Neural cell (in vitro differentiated cells): ENCODE measurements around the gene TOR1A. TPM values are rescaled to one million over a fixed set of nuclear protein-coding genes. Genes with fewer than 3 reads are reported as not detected.

Source experiments
- H2AFZ ChIP-seq: fragments of 200-600, 300-800 bp; sonication (generic), shearing (Covaris generic); 2 replicates; pipeline ENCODE4 v1.6.0; 2014; ENCODE audit warnings: low read depth, mild to moderate bottlenecking, antibody characterized with exemption, low read length, moderate library complexity
- H3F3A ChIP-seq: fragments of 200-600 bp; shearing (Covaris generic); 2 replicates; pipeline ENCODE4 v1.6.1; 2016; ENCODE audit warnings: mild to moderate bottlenecking, moderate library complexity, mixed read lengths, antibody characterized with exemption, low read length; ENCODE audit not compliant: insufficient read depth, poor library complexity, severe bottlenecking
- H3K27ac ChIP-seq: fragments of 200-600, 300-800 bp; sonication (generic), shearing (Covaris generic); 2 replicates; pipeline ENCODE4 v1.5.1; 2014; ENCODE audit warnings: mild to moderate bottlenecking, low read length, moderate library complexity
- H3K27me3 ChIP-seq: fragments of 300-800, 200-600 bp; sonication (generic), shearing (Covaris generic); 2 replicates; pipeline ENCODE4 v1.6.0; 2014; ENCODE audit warnings: mild to moderate bottlenecking, low read depth, low read length, moderate library complexity; ENCODE audit not compliant: insufficient read depth
- H3K36me3 ChIP-seq: fragments of 300-800, 200-600 bp; sonication (generic), shearing (Covaris generic); 2 replicates; pipeline ENCODE4 v1.5.1; 2014; ENCODE audit warnings: mild to moderate bottlenecking, antibody characterized with exemption, low read length, moderate library complexity; ENCODE audit not compliant: insufficient read depth
- H3K4me2 ChIP-seq: fragments of 300-800, 200-600 bp; sonication (generic), shearing (Covaris generic); 2 replicates; pipeline ENCODE4 v1.6.0; 2014; ENCODE audit warnings: mild to moderate bottlenecking, low read length
- H3K4me3 ChIP-seq: fragments of 300-800, 200-600 bp; sonication (generic), shearing (Covaris generic); 2 replicates; pipeline ENCODE4 v1.5.1; 2014; ENCODE audit warnings: mild to moderate bottlenecking, low read length, moderate library complexity
- H3K79me2 ChIP-seq: fragments of 200-600 bp; shearing (Covaris generic); replicated peaks from 2 replicates; pipeline ENCODE4 v1.6.0; 2014; ENCODE audit warnings: mild to moderate bottlenecking, low read length, moderate library complexity; ENCODE audit not compliant: insufficient read depth
- H3K9ac ChIP-seq: fragments of 300-800, 200-600 bp; sonication (generic), shearing (Covaris generic); 2 replicates; pipeline ENCODE4 v1.6.1; 2016; ENCODE audit warnings: mild to moderate bottlenecking, low read length, mixed read lengths
- H3K9me2 ChIP-seq: fragments of 200-600 bp; shearing (Covaris generic); 2 replicates; pipeline ENCODE4 v1.6.1; 2016; ENCODE audit warnings: mild to moderate bottlenecking, low read length, mixed read lengths; ENCODE audit not compliant: insufficient read depth
- H3K9me3 ChIP-seq: fragments of 200-600, 300-800 bp; sonication (generic), shearing (Covaris generic); 2 replicates; pipeline ENCODE4 v1.6.1; 2016; ENCODE audit warnings: mild to moderate bottlenecking, mixed run types, low read length, moderate library complexity, mixed read lengths
- H4K20me1 ChIP-seq: fragments of 200-600 bp; shearing (Covaris generic); 2 replicates; pipeline ENCODE4 v1.6.1; 2016; ENCODE audit warnings: mild to moderate bottlenecking, mixed run types; ENCODE audit not compliant: insufficient read depth
- EP300 ChIP-seq: fragments of 450-650 bp; conservative IDR thresholded peaks from 2 replicates; pipeline ENCODE4 v1.6.1; 2014; ENCODE audit warnings: antibody characterized with exemption, mild to moderate bottlenecking, moderate library complexity; ENCODE audit not compliant: poor library complexity, severe bottlenecking
- EZH2 ChIP-seq: fragments of 200-600, 300-800 bp; shearing (Covaris generic), sonication (generic); IDR thresholded peaks from 2 replicates; pipeline ENCODE4 v1.6.1; 2014; ENCODE audit warnings: antibody characterized with exemption, low read length, borderline replicate concordance, mild to moderate bottlenecking; ENCODE audit not compliant: insufficient read depth, poor library complexity, severe bottlenecking
- MXI1 ChIP-seq: fragments of 450-650 bp; conservative IDR thresholded peaks from 2 replicates; pipeline ENCODE4 v1.6.1; 2014; ENCODE audit warnings: antibody characterized with exemption, mild to moderate bottlenecking; ENCODE audit not compliant: poor library complexity, severe bottlenecking
- POLR2AphosphoS5 ChIP-seq: IDR thresholded peaks from 2 replicates; pipeline ENCODE4 v1.6.1; 2012
- RAD21 ChIP-seq: fragments of 450-650 bp; conservative IDR thresholded peaks from 2 replicates; pipeline ENCODE4 v1.6.1; 2014; ENCODE audit warnings: antibody characterized with exemption, mild to moderate bottlenecking, moderate library complexity
- SMC3 ChIP-seq: fragments of 450-650 bp; conservative IDR thresholded peaks from 2 replicates; pipeline ENCODE4 v1.6.1; 2014; ENCODE audit warnings: antibody characterized with exemption, mild to moderate bottlenecking, moderate library complexity; ENCODE audit not compliant: poor library complexity
- TAF1 ChIP-seq: IDR thresholded peaks from 2 replicates; pipeline ENCODE4 v1.6.1; 2012; ENCODE audit warnings: low read depth
- polyA plus RNA-seq: library from polyadenylated mRNA; depleted of rRNA; stranded (reverse); fragments of >200 nt; gene quantifications from 2 replicates; pipeline ENCODE4 v1.2.3, GENCODE V29; 2014
- TF ChIP-seq, protein P1 (sequence below): IDR thresholded peaks from 2 replicates; pipeline ENCODE4 v1.6.1; 2012; ENCODE audit warnings: borderline replicate concordance
- TF ChIP-seq, protein P2 (sequence below): fragments of 450-650 bp; IDR thresholded peaks from 2 replicates; pipeline ENCODE4 v1.5.1; 2014; ENCODE audit warnings: antibody characterized with exemption, mild to moderate bottlenecking, moderate library complexity; ENCODE audit not compliant: poor library complexity, severe bottlenecking

TOR1A gene
- polyA plus RNA-seq, 1 donor from 2014 or later = 56.3 TPM

DNA sequence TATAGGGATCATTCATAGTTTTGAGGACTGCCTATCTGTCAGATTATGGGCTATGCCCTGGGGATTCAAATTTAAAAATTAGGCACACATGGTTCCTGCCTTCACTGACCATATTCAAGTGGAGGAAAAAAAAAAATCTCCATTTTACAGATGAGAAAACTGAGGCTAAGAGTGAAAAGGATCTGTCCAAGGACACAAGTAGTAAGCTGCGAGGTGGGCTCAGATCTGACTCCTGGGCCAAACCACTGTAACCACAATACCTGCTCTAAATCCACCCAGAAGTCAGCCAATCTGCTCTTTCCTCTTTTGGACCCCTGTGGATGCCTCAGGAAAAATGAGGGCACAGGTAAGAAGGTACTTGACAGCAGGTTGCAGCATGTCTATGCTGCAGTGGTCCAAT is 2.8 kb upstream of the TOR1A start:
- H3K27ac ChIP-seq = no peak overlapping the region
- peaks cover 9% of the 10 kb centered on the region for H3K79me2 ChIP-seq
- H3K36me3 ChIP-seq = no peaks in the 10 kb centered on the region
- no peak overlapping the region for H3K4me3 ChIP-seq
- H3K4me2 ChIP-seq = no peak overlapping the region
- H3K9ac ChIP-seq = no peak overlapping the region
- TF ChIP-seq, protein P1, sequence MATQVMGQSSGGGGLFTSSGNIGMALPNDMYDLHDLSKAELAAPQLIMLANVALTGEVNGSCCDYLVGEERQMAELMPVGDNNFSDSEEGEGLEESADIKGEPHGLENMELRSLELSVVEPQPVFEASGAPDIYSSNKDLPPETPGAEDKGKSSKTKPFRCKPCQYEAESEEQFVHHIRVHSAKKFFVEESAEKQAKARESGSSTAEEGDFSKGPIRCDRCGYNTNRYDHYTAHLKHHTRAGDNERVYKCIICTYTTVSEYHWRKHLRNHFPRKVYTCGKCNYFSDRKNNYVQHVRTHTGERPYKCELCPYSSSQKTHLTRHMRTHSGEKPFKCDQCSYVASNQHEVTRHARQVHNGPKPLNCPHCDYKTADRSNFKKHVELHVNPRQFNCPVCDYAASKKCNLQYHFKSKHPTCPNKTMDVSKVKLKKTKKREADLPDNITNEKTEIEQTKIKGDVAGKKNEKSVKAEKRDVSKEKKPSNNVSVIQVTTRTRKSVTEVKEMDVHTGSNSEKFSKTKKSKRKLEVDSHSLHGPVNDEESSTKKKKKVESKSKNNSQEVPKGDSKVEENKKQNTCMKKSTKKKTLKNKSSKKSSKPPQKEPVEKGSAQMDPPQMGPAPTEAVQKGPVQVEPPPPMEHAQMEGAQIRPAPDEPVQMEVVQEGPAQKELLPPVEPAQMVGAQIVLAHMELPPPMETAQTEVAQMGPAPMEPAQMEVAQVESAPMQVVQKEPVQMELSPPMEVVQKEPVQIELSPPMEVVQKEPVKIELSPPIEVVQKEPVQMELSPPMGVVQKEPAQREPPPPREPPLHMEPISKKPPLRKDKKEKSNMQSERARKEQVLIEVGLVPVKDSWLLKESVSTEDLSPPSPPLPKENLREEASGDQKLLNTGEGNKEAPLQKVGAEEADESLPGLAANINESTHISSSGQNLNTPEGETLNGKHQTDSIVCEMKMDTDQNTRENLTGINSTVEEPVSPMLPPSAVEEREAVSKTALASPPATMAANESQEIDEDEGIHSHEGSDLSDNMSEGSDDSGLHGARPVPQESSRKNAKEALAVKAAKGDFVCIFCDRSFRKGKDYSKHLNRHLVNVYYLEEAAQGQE = no peak
- TF ChIP-seq EP300 (no peak), EZH2 (no peak), RAD21 (no peak), MXI1 (no peak), TAF1 (no peak), POLR2AphosphoS5 (no peak), SMC3 (no peak)
- TF ChIP-seq, protein P2, sequence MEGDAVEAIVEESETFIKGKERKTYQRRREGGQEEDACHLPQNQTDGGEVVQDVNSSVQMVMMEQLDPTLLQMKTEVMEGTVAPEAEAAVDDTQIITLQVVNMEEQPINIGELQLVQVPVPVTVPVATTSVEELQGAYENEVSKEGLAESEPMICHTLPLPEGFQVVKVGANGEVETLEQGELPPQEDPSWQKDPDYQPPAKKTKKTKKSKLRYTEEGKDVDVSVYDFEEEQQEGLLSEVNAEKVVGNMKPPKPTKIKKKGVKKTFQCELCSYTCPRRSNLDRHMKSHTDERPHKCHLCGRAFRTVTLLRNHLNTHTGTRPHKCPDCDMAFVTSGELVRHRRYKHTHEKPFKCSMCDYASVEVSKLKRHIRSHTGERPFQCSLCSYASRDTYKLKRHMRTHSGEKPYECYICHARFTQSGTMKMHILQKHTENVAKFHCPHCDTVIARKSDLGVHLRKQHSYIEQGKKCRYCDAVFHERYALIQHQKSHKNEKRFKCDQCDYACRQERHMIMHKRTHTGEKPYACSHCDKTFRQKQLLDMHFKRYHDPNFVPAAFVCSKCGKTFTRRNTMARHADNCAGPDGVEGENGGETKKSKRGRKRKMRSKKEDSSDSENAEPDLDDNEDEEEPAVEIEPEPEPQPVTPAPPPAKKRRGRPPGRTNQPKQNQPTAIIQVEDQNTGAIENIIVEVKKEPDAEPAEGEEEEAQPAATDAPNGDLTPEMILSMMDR = no peak
- H3K9me2 ChIP-seq = no peaks in the 10 kb centered on the region
- no peaks in the 10 kb centered on the region for H3K27me3 ChIP-seq
- H4K20me1 ChIP-seq = no peaks in the 10 kb centered on the region
- no peaks in the 10 kb centered on the region for H3F3A ChIP-seq
- no peak overlapping the region for H2AFZ ChIP-seq
- H3K9me3 ChIP-seq = no peaks in the 10 kb centered on the region

DNA sequence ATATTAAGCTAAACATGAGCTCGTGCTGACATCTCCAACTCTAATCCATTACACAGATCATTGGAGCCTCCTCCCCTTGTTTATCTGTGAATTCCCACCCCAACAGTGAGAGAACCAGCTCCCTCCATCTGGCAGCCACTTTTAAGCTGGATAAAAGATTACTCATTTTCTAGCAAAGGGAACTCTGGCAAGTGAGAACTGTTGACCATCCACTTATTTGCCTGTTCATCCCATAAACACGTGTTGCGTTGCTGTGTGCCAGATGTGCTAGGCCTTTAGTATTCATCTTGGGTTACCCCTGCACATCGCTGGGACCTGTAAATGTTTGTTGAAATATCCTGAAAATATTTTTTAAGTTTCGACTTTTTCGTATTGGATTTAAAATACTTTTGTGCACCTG is 2.4 kb upstream of the TOR1A start:
- H3K36me3 ChIP-seq = no peaks in the 10 kb centered on the region

More for the DNA sequence above, 2.4 kb upstream of the TOR1A start:
- H3K27ac ChIP-seq = no peak overlapping the region
- no peak overlapping the region for H3K4me2 ChIP-seq
- no peaks in the 10 kb centered on the region for H4K20me1 ChIP-seq
- no peak overlapping the region for H3K4me3 ChIP-seq
- no peaks in the 10 kb centered on the region for H3K27me3 ChIP-seq
- no peaks in the 10 kb centered on the region for H3K9me3 ChIP-seq
- TF ChIP-seq, protein P2 = no peak
- no peak for TF ChIP-seq MXI1
- TF ChIP-seq RAD21 = no peak
- no peak for TF ChIP-seq EP300
- TF ChIP-seq SMC3 = no peak
- no peak for TF ChIP-seq EZH2
- TF ChIP-seq POLR2AphosphoS5 = no peak
- TF ChIP-seq, protein P1 = no peak
- H3K9ac ChIP-seq = no peak overlapping the region
- H3F3A ChIP-seq = no peaks in the 10 kb centered on the region
- no peak overlapping the region for H2AFZ ChIP-seq
- peaks cover 9% of the 10 kb centered on the region for H3K79me2 ChIP-seq
- no peaks in the 10 kb centered on the region for H3K9me2 ChIP-seq
